ENCODE data around the gene ORC4.
"Not testable (repeated sequence)": the region's sequence is repeated elsewhere in the genome, so short reads cannot be mapped to it uniquely, and the experiment has no call there.

The ORC4 gene

GRCh38 chr2:148007219-148007900, 13.2 kb downstream of the ORC4 start:
- H3K36me3 ChIP-seq (ENCODE audit: control insufficient read depth, insufficient read depth, low read length), result no peaks in the 10 kb centered on the region

GRCh38 chr2:148006249-148007007, 14.1 kb downstream of the ORC4 start:
- Histone ChIP-seq H3K4me3 (ENCODE audit: low read length) (no peak overlapping the region), H3K36me3 (ENCODE audit: control insufficient read depth, insufficient read depth, low read length) (no peaks in the 10 kb centered on the region), H3K4me1 (ENCODE audit: control insufficient read depth, insufficient read depth, low read length) (no peaks in the 10 kb centered on the region), H3K9me3 (ENCODE audit: control insufficient read depth, low read length) (no peaks in the 10 kb centered on the region), H3K27me3 (ENCODE audit: control insufficient read depth, insufficient read depth, low read length) (no peaks in the 10 kb centered on the region), H3K9ac (ENCODE audit: low read length) (no peak overlapping the region)

More at GRCh38 chr2:148007219-148007900, 13.2 kb downstream of the ORC4 start:
- Histone ChIP-seq H3K4me3 (ENCODE audit: low read length) (no peak overlapping the region), H3K27me3 (ENCODE audit: control insufficient read depth, insufficient read depth, low read length) (no peaks in the 10 kb centered on the region), H3K9ac (ENCODE audit: low read length) (no peak overlapping the region), H3K4me1 (ENCODE audit: control insufficient read depth, insufficient read depth, low read length) (no peaks in the 10 kb centered on the region), H3K9me3 (ENCODE audit: control insufficient read depth, low read length) (no peaks in the 10 kb centered on the region)

GRCh38 chr2:148002420-148002819, 18.1 kb downstream of the ORC4 start:
- not testable (repeated sequence) for H3K4me3 ChIP-seq (ENCODE audit: low read length); H3K4me1 ChIP-seq (ENCODE audit: control insufficient read depth, insufficient read depth, low read length); H3K9me3 ChIP-seq (ENCODE audit: control insufficient read depth, low read length); H3K36me3 ChIP-seq (ENCODE audit: control insufficient read depth, insufficient read depth, low read length); H3K27me3 ChIP-seq (ENCODE audit: control insufficient read depth, insufficient read depth, low read length); H3K9ac ChIP-seq (ENCODE audit: low read length)

- Histone ChIP-seq H3K9me3 (ENCODE audit: control insufficient read depth, low read length) (no peaks in the 10 kb centered on the region), H3K9ac (ENCODE audit: low read length) (no peak overlapping the region), H3K36me3 (ENCODE audit: control insufficient read depth, insufficient read depth, low read length) (no peaks in the 10 kb centered on the region), H3K4me3 (ENCODE audit: low read length) (no peak overlapping the region), H3K4me1 (ENCODE audit: control insufficient read depth, insufficient read depth, low read length) (no peaks in the 10 kb centered on the region), H3K27me3 (ENCODE audit: control insufficient read depth, insufficient read depth, low read length) (no peaks in the 10 kb centered on the region)
These were observed 20.4 kb downstream of the ORC4 start for GRCh38 chr2:148000095-148000494.

GRCh38 chr2:147999126-147999525, 21.4 kb downstream of the ORC4 start:
- H3K4me1 ChIP-seq (ENCODE audit: control insufficient read depth, insufficient read depth, low read length), result no peaks in the 10 kb centered on the region
- no peaks in the 10 kb centered on the region for H3K36me3 ChIP-seq (ENCODE audit: control insufficient read depth, insufficient read depth, low read length)
- H3K27me3 ChIP-seq (ENCODE audit: control insufficient read depth, insufficient read depth, low read length), result no peaks in the 10 kb centered on the region
- H3K4me3 ChIP-seq (ENCODE audit: low read length), result no peak overlapping the region
- H3K9me3 ChIP-seq (ENCODE audit: control insufficient read depth, low read length), result no peaks in the 10 kb centered on the region
- no peak overlapping the region for H3K9ac ChIP-seq (ENCODE audit: low read length)

GRCh38 chr2:147998203-147998602, 22.3 kb downstream of the ORC4 start:
- H3K4me1 ChIP-seq (ENCODE audit: control insufficient read depth, insufficient read depth, low read length), result no peaks in the 10 kb centered on the region
- H3K36me3 ChIP-seq (ENCODE audit: control insufficient read depth, insufficient read depth, low read length), result no peaks in the 10 kb centered on the region
- H3K9me3 ChIP-seq (ENCODE audit: control insufficient read depth, low read length), result no peaks in the 10 kb centered on the region
- H3K4me3 ChIP-seq (ENCODE audit: low read length), result no peak overlapping the region
- no peaks in the 10 kb centered on the region for H3K27me3 ChIP-seq (ENCODE audit: control insufficient read depth, insufficient read depth, low read length)
- H3K9ac ChIP-seq (ENCODE audit: low read length), result no peak overlapping the region

DNA sequence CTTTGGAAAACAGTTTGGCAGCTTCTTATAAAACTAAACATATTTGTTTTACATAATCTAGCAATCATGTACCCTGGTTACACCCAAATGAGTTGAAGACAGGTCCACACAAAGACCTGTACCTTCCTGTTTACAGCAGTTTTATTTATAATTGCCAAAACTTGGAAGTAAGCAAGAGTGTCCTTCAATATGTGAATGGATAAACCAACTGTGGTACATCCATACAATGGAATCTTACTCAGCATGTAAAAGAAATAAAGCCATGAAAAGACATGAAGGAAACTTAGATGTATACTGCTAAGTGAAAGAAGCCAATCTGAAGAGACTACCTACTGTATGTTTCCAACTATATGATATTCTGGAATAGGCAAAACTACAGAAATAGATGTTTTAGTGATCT, 23.7 kb downstream of the ORC4 start:
- Histone ChIP-seq H3K36me3 (ENCODE audit: control insufficient read depth, insufficient read depth, low read length) (no peaks in the 10 kb centered on the region), H3K4me3 (ENCODE audit: low read length) (no peak overlapping the region), H3K9me3 (ENCODE audit: control insufficient read depth, low read length) (no peaks in the 10 kb centered on the region), H3K9ac (ENCODE audit: low read length) (no peak overlapping the region), H3K4me1 (ENCODE audit: control insufficient read depth, insufficient read depth, low read length) (no peaks in the 10 kb centered on the region), H3K27me3 (ENCODE audit: control insufficient read depth, insufficient read depth, low read length) (no peaks in the 10 kb centered on the region)

DNA sequence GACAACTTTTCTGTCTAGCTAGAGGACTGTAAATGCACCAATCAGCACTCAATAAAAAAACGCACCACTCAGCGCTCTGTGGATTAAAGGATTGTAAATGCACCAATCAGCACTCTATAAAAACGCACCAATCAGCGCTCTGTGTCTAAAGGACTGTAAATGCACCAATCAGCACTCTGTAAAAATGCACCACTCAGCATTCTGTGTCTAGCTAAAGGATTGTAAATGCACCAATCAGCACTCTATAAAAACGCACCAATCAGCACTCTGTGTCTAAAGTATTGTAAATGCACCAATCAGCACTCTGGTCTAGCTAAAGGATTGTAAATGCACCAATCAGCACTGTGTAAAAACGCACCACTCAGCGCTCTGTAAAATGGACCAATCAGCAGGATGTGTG, 25.6 kb downstream of the ORC4 start:
- H3K4me1 ChIP-seq (ENCODE audit: control insufficient read depth, insufficient read depth, low read length); H3K9me3 ChIP-seq (ENCODE audit: control insufficient read depth, low read length); H3K9ac ChIP-seq (ENCODE audit: low read length); H3K27me3 ChIP-seq (ENCODE audit: control insufficient read depth, insufficient read depth, low read length); H3K4me3 ChIP-seq (ENCODE audit: low read length); H3K36me3 ChIP-seq (ENCODE audit: control insufficient read depth, insufficient read depth, low read length): not testable (repeated sequence)

- H3K9ac ChIP-seq (ENCODE audit: low read length), result no peak overlapping the region
- no peak overlapping the region for H3K4me3 ChIP-seq (ENCODE audit: low read length)
- H3K4me1 ChIP-seq (ENCODE audit: control insufficient read depth, insufficient read depth, low read length), result no peaks in the 10 kb centered on the region
- no peaks in the 10 kb centered on the region for H3K36me3 ChIP-seq (ENCODE audit: control insufficient read depth, insufficient read depth, low read length)
- no peaks in the 10 kb centered on the region for H3K27me3 ChIP-seq (ENCODE audit: control insufficient read depth, insufficient read depth, low read length)
- no peaks in the 10 kb centered on the region for H3K9me3 ChIP-seq (ENCODE audit: control insufficient read depth, low read length)
These were observed 30.6 kb downstream of the ORC4 start for GRCh38 chr2:147989809-147990403.

DNA sequence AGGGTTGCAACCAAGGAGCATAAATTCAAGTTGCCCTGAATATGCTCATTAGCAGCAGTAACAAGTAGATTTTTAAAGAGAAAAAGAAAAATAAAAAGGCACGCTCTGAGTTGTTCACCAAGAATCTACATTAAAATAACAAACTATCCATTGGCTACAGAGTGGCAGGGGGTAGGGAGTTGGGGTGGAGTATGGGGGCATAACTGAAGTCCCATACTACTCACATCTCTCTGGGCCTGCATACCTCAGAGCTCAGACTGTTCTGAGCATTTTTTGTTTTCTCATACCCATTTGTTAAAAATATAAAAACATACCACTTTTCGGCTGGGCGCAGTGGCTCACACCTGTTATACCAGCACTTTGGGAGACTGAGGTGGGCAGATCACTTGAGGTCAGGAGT, 31.4 kb downstream of the ORC4 start:
- Histone ChIP-seq H3K36me3 (ENCODE audit: control insufficient read depth, insufficient read depth, low read length) (no peaks in the 10 kb centered on the region), H3K9ac (ENCODE audit: low read length) (no peak overlapping the region), H3K4me3 (ENCODE audit: low read length) (no peak overlapping the region), H3K9me3 (ENCODE audit: control insufficient read depth, low read length) (no peaks in the 10 kb centered on the region), H3K4me1 (ENCODE audit: control insufficient read depth, insufficient read depth, low read length) (no peaks in the 10 kb centered on the region), H3K27me3 (ENCODE audit: control insufficient read depth, insufficient read depth, low read length) (no peaks in the 10 kb centered on the region)

DNA sequence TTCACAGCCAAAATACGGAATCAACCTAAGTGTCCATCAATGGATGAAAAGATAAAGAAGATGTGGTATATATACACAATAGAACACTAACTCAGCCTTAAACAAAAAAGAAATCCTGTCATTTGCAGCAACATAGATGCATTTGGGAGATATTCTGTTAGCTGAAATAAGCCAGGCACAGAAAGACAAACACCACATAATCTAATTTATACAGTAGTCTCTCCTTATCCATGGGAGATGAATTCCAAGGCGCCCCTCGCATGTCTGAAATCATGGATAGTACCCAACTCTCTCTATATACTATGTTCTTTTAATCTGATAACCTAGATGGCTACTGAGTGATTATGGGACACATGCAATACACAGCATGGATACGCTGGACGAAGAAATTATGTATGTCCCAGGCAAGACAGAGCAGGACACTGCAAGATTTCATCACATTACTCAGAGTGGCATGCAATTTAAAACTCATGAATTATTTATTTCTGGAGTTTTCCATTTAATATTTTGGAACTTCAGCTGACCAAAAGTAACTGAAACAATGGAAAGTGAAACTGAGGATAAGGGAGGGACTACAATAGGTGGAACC, 39.5 kb downstream of the ORC4 start:
- Histone ChIP-seq H3K9ac (ENCODE audit: low read length) (no peak overlapping the region), H3K4me1 (ENCODE audit: control insufficient read depth, insufficient read depth, low read length) (no peaks in the 10 kb centered on the region), H3K36me3 (ENCODE audit: control insufficient read depth, insufficient read depth, low read length) (no peaks in the 10 kb centered on the region), H3K27me3 (ENCODE audit: control insufficient read depth, insufficient read depth, low read length) (no peaks in the 10 kb centered on the region), H3K9me3 (ENCODE audit: control insufficient read depth, low read length) (no peaks in the 10 kb centered on the region), H3K4me3 (ENCODE audit: low read length) (no peak overlapping the region)

- Histone ChIP-seq H3K4me3 (ENCODE audit: low read length) (no peak overlapping the region), H3K4me1 (ENCODE audit: control insufficient read depth, insufficient read depth, low read length) (no peaks in the 10 kb centered on the region), H3K9ac (ENCODE audit: low read length) (no peak overlapping the region), H3K27me3 (ENCODE audit: control insufficient read depth, insufficient read depth, low read length) (no peaks in the 10 kb centered on the region), H3K9me3 (ENCODE audit: control insufficient read depth, low read length) (no peaks in the 10 kb centered on the region), H3K36me3 (ENCODE audit: control insufficient read depth, insufficient read depth, low read length) (no peaks in the 10 kb centered on the region)
These were observed 42.9 kb downstream of the ORC4 start for GRCh38 chr2:147977679-147978078.

Data from mucosa of stomach (tissue), 1 donor.